COLO829 (cell line): ENCODE measurements around the gene SH3BP4.

Experiments used
- DNase-seq: peaks from one replicate; pipeline ENCODE4 v3.0.0; 2012; ENCODE audit warnings: low spot score

The SH3BP4 gene

DNA sequence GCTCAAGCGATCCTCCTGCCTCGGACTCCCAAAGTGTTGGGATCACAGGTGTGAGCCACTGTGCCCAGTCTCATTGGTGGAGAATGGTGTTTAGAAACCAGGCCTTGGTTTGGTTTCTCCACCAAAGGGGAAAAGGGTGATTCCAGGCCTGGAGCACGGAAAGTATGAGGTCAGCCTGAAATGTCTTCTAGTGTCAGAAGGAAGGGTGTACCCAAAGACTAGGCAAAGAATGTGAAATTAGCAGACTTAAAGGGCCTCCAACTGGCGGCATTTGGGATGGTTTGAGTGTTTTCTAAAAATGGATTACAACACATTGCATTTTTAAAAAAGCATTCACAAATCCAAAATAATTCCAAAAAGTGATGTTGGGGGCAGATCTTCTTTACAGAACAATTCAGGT is 139.6 kb downstream of the SH3BP4 start:
- DNase-seq, result no peak

- DNase-seq, result no peak
Measured at GRCh38 chr2:235091983-235092382, 140.2 kb downstream of the SH3BP4 start.

DNA sequence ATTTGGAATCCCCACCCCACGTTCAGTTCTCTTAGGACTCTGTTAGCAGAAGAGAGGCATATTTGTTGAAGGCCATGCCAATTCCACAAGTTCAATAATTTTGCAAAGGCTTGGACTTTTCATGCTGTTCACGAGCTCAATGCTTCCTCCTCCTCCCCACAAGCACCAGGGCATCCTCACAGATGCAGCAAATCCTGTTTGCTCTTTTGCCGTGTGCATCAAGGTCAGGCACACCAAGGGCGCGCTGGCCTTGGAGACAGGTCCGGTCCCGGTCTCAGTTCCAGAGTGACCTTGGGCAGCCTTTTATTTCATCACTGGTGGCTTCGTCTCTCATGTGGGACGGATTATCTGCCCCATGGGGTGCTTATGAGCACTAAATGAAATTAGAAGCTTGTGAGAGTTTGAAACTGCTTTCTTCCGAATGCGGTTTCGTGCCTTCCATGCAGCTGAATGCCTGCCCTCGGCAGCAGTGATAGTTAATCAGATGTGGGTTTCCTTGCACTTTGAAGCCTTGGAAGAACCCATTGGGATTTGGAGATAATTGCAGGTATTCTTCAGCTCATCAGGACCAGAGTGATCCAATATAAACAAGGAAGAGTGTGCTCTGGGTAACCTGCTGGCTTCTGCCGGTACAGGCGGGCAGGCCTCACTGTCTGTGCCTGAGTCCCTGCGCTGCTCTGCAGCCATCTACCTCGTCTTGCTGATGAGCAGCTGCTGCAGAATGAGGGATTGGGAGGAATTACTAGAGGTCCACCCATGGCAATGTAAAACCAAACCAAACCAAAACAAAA is 140.8 kb downstream of the SH3BP4 start:
- DNase-seq, result no peak

DNA sequence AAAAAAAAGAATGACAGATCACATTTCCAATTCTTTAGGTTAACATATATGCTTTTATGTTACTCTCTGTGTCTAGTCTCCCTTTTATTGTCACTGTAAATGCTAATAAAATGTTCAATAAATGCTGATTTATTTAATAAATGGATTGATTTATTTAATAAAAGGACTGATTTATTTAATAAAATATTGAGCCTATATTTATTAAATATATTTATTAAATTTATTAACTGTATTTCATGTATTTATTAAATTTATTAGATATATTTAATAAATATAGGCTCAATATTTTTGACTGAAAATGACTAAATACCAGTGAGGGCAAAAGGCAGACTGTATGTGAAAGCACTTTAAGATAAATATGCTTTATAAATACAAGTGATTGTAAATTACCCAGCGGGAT is 142.6 kb downstream of the SH3BP4 start:
- DNase-seq, result no peak

- DNase-seq, result no peak
Measured at GRCh38 chr2:235095569-235095968, 143.8 kb downstream of the SH3BP4 start.

GRCh38 chr2:235096447-235096846 is 144.6 kb downstream of the SH3BP4 start:
- DNase-seq, result no peak

GRCh38 chr2:235097196-235097595 is 145.4 kb downstream of the SH3BP4 start:
- no peak for DNase-seq

- no peak for DNase-seq
Measured at GRCh38 chr2:235098269-235098668, 146.5 kb downstream of the SH3BP4 start.

GRCh38 chr2:235098736-235099494 is 147.1 kb downstream of the SH3BP4 start:
- DNase-seq, result no peak

DNA sequence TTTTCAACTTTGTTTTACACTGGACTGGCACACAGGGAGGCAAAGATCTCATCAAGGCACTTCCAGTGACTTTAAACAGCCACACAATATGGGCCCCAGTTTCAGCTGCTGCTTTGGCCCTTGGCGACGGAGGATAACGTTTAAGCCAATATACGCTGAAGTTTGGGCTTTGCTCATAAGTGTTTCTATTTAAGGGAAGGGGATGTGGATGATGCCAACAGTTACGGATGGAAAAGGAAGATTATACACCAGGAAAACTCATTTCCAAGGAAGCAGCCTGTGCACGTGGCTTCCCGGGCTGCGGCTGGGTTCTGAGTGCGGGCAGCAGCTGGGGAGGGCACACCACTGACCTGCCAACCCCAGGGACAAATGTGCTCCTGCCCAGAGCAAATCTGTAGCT is 151.1 kb downstream of the SH3BP4 start:
- no peak for DNase-seq
